ENCODE data around the gene C16orf95. TPM values are rescaled to one million over a fixed set of nuclear protein-coding genes. Genes with fewer than 3 reads are reported as not detected.

Gene C16orf95
- total RNA-seq, 1 donor = 3.4 TPM

DNA sequence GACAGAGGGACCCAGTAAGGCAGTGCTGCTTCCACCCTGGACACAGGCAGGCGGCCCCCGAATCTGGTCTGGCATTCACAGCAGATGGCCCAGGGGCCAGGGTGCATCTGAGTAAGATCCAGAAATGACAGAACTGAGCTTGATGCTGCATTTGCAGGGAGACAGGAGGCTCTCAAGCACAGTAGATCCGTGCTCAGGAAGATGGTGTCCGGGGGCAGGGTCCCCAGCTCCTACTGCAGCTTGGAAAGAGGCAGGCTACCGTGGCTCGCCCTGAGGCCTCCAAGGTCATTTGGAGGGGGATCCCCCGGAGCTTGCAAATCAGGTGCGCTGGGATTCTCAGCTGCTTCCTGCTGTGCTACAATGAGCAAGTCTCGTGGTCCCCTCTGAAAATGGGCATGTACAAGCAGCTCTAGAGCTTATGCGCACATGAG lies 2.2 kb downstream of the C16orf95 start:
- TF ChIP-seq, protein P1, sequence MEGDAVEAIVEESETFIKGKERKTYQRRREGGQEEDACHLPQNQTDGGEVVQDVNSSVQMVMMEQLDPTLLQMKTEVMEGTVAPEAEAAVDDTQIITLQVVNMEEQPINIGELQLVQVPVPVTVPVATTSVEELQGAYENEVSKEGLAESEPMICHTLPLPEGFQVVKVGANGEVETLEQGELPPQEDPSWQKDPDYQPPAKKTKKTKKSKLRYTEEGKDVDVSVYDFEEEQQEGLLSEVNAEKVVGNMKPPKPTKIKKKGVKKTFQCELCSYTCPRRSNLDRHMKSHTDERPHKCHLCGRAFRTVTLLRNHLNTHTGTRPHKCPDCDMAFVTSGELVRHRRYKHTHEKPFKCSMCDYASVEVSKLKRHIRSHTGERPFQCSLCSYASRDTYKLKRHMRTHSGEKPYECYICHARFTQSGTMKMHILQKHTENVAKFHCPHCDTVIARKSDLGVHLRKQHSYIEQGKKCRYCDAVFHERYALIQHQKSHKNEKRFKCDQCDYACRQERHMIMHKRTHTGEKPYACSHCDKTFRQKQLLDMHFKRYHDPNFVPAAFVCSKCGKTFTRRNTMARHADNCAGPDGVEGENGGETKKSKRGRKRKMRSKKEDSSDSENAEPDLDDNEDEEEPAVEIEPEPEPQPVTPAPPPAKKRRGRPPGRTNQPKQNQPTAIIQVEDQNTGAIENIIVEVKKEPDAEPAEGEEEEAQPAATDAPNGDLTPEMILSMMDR (IDR thresholded peaks at IDR 0.05; ENCODE audit: insufficient read depth, low read length) = no peak
- DNase-seq (ENCODE audit: low read depth) = no peak
- H3K4me3 ChIP-seq (ENCODE audit: low read depth, low read length) = no peak overlapping the region

DNA sequence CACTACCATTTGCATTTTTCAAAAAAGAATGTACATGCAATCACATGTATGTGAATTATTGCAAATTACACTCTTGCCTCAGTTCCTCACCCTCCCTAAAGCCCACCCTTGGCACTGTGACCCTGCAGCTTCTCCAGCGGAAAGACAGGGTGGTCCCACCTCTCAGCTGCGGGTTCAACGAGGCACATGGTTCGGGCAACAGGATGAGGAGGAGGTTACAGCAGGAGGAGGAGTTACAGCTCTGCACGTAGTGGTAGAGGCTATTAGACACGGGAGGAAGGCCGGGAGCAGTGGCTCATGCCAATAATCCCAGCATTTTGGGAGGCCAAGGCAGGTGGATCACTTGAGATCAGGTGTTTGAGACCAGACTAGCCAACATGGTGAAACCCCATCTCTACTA lies 5.2 kb downstream of the C16orf95 start:
- no peak overlapping the region for H3K4me3 ChIP-seq (ENCODE audit: low read depth, low read length)
- TF ChIP-seq, protein P1 (IDR thresholded peaks at IDR 0.05; ENCODE audit: insufficient read depth, low read length) = no peak
- DNase-seq (ENCODE audit: low read depth) = no peak

DNA sequence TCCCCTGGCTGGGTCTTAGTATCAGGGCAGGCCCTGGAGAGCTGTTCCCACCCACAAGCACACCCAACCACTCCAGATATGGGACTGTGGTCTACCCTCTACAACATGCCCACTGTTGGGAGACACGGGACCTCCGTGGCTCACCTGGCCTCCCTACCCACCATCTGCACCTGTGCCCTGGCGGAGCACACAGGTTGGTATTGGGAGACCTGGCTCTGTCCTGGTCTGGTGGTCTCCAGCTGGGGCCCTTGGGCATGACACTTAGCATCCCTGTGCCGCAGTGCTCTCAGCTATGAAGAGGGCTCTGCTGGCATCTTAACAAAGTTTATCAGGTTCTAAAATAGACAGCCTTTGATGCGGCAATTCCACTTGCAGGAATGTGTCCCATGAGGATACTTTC lies 5.8 kb downstream of the C16orf95 start:
- TF ChIP-seq, protein P1 (IDR thresholded peaks at IDR 0.05; ENCODE audit: insufficient read depth, low read length) = no peak
- no peak for DNase-seq (ENCODE audit: low read depth)

DNA sequence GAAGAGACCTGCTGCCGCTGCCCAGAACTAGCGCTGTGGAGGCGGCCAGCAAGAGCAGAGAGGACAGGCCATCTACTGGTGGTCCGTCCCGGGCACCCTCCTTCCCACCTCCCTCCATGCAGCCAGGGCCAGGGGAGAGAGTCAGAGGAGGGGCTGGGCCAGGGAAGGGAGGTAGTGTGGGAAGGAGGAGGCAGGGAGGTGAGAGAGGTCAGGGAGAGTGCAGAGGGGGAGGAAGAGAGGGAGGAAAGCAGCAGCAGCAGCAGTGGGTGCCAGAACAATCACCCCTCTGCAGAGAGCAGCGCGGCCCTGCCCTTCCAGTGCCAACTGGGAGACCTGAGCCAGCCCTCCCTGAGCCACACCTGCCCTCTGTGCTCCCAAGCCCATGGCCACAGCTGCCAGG lies 6.6 kb downstream of the C16orf95 start:
- H3K4me3 ChIP-seq (ENCODE audit: low read depth, low read length) = no peak overlapping the region
- DNase-seq (ENCODE audit: low read depth) = no peak

More for the DNA sequence above, 5.8 kb downstream of the C16orf95 start:
- no peak overlapping the region for H3K4me3 ChIP-seq (ENCODE audit: low read depth, low read length)

DNA sequence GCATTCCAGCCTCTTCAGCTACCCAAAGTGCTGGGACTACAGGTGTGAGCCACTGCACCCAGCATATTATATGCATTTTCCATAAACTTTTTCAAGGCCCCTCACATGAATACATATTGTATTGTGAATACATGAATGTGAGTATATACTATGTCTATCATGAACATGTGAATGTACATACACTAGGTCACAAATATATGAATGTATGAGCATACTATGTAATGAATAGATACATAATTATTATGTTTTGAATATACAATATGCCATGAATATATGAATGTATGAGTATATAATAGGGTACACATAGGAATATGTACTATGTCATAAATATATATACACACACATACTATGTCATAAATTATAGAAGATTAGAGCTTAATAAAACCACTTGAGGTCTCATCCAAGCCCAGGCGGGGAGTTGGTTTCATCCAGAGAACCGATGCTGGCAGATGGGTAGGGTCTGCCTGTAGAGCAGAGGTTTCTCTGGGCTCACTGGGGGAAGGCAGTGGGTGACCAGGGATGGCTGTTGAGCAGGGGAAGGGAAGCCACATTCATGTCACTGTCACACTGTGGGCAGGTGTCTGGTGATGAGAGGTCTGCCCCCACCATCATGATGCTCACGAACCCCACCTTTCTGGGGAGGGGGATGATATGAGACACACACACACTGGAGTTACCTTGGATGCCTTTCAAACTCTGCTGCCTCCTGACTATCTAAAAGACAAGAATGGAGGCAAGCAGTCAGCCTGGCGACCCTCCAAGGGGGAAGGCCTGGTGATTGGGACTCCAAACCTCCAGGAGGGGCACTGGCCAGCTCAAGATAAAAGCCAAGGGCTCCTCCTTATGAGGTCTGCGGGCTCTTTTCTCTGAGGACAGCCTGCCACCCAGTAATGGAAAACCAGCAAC lies 7.3 kb downstream of the C16orf95 start:
- no peak for DNase-seq (ENCODE audit: low read depth)
- TF ChIP-seq, protein P1 (IDR thresholded peaks at IDR 0.05; ENCODE audit: insufficient read depth, low read length) = no peak
- no peak overlapping the region for H3K4me3 ChIP-seq (ENCODE audit: low read depth, low read length)

More for the DNA sequence above, 6.6 kb downstream of the C16orf95 start:
- TF ChIP-seq, protein P1 (IDR thresholded peaks at IDR 0.05; ENCODE audit: insufficient read depth, low read length) = no peak

DNA sequence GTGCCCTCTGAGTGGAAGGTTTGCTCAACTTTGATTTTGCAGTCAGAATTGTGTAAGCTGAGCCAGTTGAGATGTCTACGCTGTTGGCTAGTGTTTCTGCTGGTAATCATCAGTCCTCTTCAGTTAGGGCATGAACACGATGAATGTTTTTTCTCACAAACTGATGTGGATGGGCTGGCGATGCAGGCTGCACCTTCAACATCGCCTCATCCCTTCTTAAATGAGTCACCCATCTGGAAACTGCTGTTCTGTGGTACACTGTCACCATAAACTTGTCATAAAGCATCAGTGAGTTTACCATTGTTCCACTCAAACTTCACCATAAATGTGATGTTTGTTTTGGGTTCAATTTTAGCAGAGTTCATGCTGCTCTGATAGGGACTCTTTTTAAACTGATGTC lies 8.4 kb downstream of the C16orf95 start:
- TF ChIP-seq, protein P1 (IDR thresholded peaks at IDR 0.05; ENCODE audit: insufficient read depth, low read length) = no peak
- no peak overlapping the region for H3K4me3 ChIP-seq (ENCODE audit: low read depth, low read length)
- no peak for DNase-seq (ENCODE audit: low read depth)

All from fibroblast of the aortic adventitia (primary cell).